Stimulated activated CD4-positive, alpha-beta T cell treated with anti-CD3 and anti-CD28 coated beads, Interleukin-4, amount 100 ng/mL, for 24 hours (primary cell): ENCODE measurements around the gene COL4A2.

Experiments
- DNase-seq: peaks from one replicate; pipeline ENCODE4 v3.0.0-alpha.2; 2020

COL4A2 gene

GRCh38 chr13:110272651-110273050 lies 34.4 kb upstream of the COL4A2 start:
- no peak for DNase-seq

- no peak for DNase-seq
Observed at GRCh38 chr13:110273254-110273653, 33.8 kb upstream of the COL4A2 start.

GRCh38 chr13:110274687-110275086 lies 32.4 kb upstream of the COL4A2 start:
- DNase-seq: no peak

GRCh38 chr13:110275931-110276552 lies 31.0 kb upstream of the COL4A2 start:
- no peak for DNase-seq

- no peak for DNase-seq
Observed at GRCh38 chr13:110276553-110276950, 30.5 kb upstream of the COL4A2 start.

GRCh38 chr13:110277357-110277975 lies 29.6 kb upstream of the COL4A2 start:
- DNase-seq: no peak

GRCh38 chr13:110278859-110279258 lies 28.2 kb upstream of the COL4A2 start:
- DNase-seq: no peak

- DNase-seq: no peak
Observed at GRCh38 chr13:110279684-110280083, 27.4 kb upstream of the COL4A2 start.

GRCh38 chr13:110280231-110280813 lies 26.8 kb upstream of the COL4A2 start:
- DNase-seq: no peak

GRCh38 chr13:110280985-110281688 lies 25.9 kb upstream of the COL4A2 start:
- DNase-seq: no peak

- DNase-seq: no peak
Observed at GRCh38 chr13:110281736-110282135, 25.3 kb upstream of the COL4A2 start.

- no peak for DNase-seq
Observed at GRCh38 chr13:110282316-110282841, 24.7 kb upstream of the COL4A2 start.

- DNase-seq: no peak
Observed at GRCh38 chr13:110283736-110284517, 23.2 kb upstream of the COL4A2 start.

GRCh38 chr13:110284779-110285484 lies 22.2 kb upstream of the COL4A2 start:
- DNase-seq: no peak

GRCh38 chr13:110285991-110286832 lies 20.9 kb upstream of the COL4A2 start:
- no peak for DNase-seq

GRCh38 chr13:110286833-110287819 lies 20.0 kb upstream of the COL4A2 start:
- no peak for DNase-seq

- no peak for DNase-seq
Observed at GRCh38 chr13:110289174-110289573, 17.9 kb upstream of the COL4A2 start.

- no peak for DNase-seq
Observed at GRCh38 chr13:110289661-110290060, 17.4 kb upstream of the COL4A2 start.

- DNase-seq: no peak
Observed at GRCh38 chr13:110290153-110290552, 16.9 kb upstream of the COL4A2 start.

GRCh38 chr13:110290826-110291225 lies 16.3 kb upstream of the COL4A2 start:
- DNase-seq: no peak
